Sigmoid colon (tissue), 7 donors: Measurements from ENCODE around the gene LY9. TPM values are rescaled to one million over a fixed set of nuclear protein-coding genes. Genes with fewer than 3 reads are reported as not detected.

Source experiments
- DNase-seq: peaks from one replicate; pipeline ENCODE4 v3.0.0-alpha.2; 2019
- H3K27ac ChIP-seq, 4 donors: fragments of 200-600 bp; sonication (generic); one replicate each; pipeline ENCODE4 v1.5.1; 2016 to 2019; ENCODE audit warnings: mild to moderate bottlenecking in 1 of 4
- H3K27me3 ChIP-seq, 3 donors: fragments of 200-600 bp; sonication (generic); one replicate each; pipeline ENCODE4 v1.5.1; 2019; ENCODE audit warnings: mild to moderate bottlenecking in 1 of 3
- H3K36me3 ChIP-seq, 4 donors: fragments of 200-600 bp; sonication (generic); one replicate each; pipeline ENCODE4 v1.5.1; 2016 to 2019
- H3K4me1 ChIP-seq, 4 donors: fragments of 200-600 bp; sonication (generic); one replicate each; pipeline ENCODE4 v1.5.1; 2017 to 2019
- H3K4me3 ChIP-seq, 4 donors: fragments of 200-600 bp; sonication (generic); one replicate each; pipeline ENCODE4 v1.5.1; 2017 to 2019; ENCODE audit warnings: mild to moderate bottlenecking in 2 of 4, moderate library complexity in 1 of 4
- H3K9me3 ChIP-seq, 4 donors: fragments of 200-600 bp in 3 of 4; sonication (generic) in 3 of 4; one replicate each; pipeline versions ENCODE4 v1.5.1 to v1.6.1; 2013 to 2019
- EP300 ChIP-seq, 4 donors: sonication (generic); formaldehyde crosslinking; IDR thresholded peaks; one replicate each; pipeline ENCODE4 v1.6.1; 2017; ENCODE audit warnings: antibody characterized with exemption in 4 of 4
- POLR2A ChIP-seq, 2 donors: fragments of 450-650 bp; IDR thresholded peaks; one replicate each; pipeline ENCODE4 v1.6.1; 2016; ENCODE audit warnings: antibody characterized with exemption in 2 of 2, mild to moderate bottlenecking in 2 of 2, moderate library complexity in 2 of 2
- POLR2AphosphoS5 ChIP-seq, 4 donors: sonication (generic); formaldehyde crosslinking; IDR thresholded peaks; one replicate each; pipeline ENCODE4 v1.6.1; 2017; ENCODE audit warnings: antibody characterized with exemption in 4 of 4
- WGBS, 2 donors: extraction: QIAGEN DNeasy Blood & Tissue Kit; methylation state at CpG; one replicate each; pipeline ENCODE4 v1.1.7; 2013; 5-methylcytosine and 5-hydroxymethylcytosine counted together
- intact Hi-C: fragments of 100-400 bp; cut with DNase I; formaldehyde crosslinking; loops from one replicate; pipeline ENCODE4 v1.15.1; 2023
- polyA plus RNA-seq, 3 donors: library from polyadenylated mRNA; stranded (reverse); fragments of 200-250 nt; gene quantifications; one replicate each; pipeline ENCODE4 v1.2.3, GENCODE V29; 2013
- total RNA-seq, 4 donors: library from RNA; depleted of rRNA; stranded (reverse); fragments of >200 nt; gene quantifications; one replicate each; pipeline ENCODE4 v1.1.0, GENCODE V29; 2016
- TF ChIP-seq, protein P1 (sequence below), 4 experiments: fragments of 450-650 bp in 3 of 4; fragments of 200-600 bp in 1 of 4; IDR thresholded peaks; one replicate each; pipeline ENCODE4 v1.5.1; 2016 to 2019; ENCODE audit warnings: antibody characterized with exemption in 4 of 4, mild to moderate bottlenecking in 3 of 4, moderate library complexity in 2 of 4
- donor health status: healthy with polysubstance abuse.
- donor health status: Bipolar disorder and iron deficiency.
- donor health status: healthy.

LY9 gene
- total and polyA plus RNA-seq, 7 donors = under 0.01 to 12.8 (median 0.23) TPM; not detected in 2

DNA sequence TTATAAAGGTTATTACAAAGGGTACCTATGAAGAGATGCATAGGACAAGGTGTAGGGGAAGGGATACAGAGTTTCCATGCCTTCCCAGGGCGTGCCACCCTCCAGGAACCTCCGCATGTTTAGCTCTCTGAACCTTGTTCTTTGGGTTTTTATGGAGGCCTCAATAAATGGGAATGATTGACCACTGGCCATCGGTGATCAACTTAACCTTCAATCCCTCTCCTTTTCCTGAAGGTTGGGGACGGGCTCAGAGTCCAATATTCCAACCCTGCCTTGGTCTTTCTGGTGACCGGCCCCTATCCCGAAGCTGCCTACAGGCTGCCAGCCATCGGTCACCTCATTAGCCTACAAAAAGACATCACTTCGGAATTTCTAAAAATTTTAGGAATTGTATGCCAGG is 55.0 kb downstream of the LY9 start:
- 46 to 81% methylated on average over 8 of the region's 8 CpGs for WGBS, 2 donors
- no peak overlapping the region for H3K27ac ChIP-seq
- intact Hi-C loops = no loop called here
- H3K27me3 ChIP-seq = no peaks in the 10 kb centered on the region
- TF ChIP-seq EP300 (IDR thresholded peaks at IDR 0.05) = no peak
- no peak for DNase-seq
- no peak overlapping the region for H3K4me3 ChIP-seq
- H3K4me1 ChIP-seq = no peaks in the 10 kb centered on the region
- no peaks in the 10 kb centered on the region for H3K9me3 ChIP-seq
- H3K36me3 ChIP-seq = no peaks in the 10 kb centered on the region

DNA sequence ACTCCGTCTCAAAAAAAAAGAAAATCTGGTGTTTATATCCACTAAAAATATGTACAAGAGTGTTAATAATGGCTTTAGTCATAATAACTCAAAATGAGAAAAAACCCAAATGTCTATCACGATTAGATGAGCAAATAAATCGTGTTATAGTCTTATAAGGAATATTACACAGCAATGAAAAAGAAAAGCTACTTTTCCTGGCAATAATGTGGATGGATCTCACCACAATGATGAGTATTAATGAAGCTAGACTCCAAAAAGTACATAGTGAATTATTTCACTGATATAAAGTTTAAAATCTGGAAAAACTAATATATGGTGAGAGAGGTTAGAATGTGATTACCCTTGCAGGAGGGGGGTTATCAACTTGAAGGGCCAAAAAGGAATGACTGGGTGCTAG is 57.0 kb downstream of the LY9 start:
- no peaks in the 10 kb centered on the region for H3K36me3 ChIP-seq
- no peak for TF ChIP-seq EP300 (IDR thresholded peaks at IDR 0.05)
- TF ChIP-seq, protein P1, sequence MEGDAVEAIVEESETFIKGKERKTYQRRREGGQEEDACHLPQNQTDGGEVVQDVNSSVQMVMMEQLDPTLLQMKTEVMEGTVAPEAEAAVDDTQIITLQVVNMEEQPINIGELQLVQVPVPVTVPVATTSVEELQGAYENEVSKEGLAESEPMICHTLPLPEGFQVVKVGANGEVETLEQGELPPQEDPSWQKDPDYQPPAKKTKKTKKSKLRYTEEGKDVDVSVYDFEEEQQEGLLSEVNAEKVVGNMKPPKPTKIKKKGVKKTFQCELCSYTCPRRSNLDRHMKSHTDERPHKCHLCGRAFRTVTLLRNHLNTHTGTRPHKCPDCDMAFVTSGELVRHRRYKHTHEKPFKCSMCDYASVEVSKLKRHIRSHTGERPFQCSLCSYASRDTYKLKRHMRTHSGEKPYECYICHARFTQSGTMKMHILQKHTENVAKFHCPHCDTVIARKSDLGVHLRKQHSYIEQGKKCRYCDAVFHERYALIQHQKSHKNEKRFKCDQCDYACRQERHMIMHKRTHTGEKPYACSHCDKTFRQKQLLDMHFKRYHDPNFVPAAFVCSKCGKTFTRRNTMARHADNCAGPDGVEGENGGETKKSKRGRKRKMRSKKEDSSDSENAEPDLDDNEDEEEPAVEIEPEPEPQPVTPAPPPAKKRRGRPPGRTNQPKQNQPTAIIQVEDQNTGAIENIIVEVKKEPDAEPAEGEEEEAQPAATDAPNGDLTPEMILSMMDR (IDR thresholded peaks at IDR 0.05) = no peak
- TF ChIP-seq POLR2A (IDR thresholded peaks at IDR 0.05) = no peak
- TF ChIP-seq POLR2AphosphoS5 (IDR thresholded peaks at IDR 0.05) = no peak

DNA sequence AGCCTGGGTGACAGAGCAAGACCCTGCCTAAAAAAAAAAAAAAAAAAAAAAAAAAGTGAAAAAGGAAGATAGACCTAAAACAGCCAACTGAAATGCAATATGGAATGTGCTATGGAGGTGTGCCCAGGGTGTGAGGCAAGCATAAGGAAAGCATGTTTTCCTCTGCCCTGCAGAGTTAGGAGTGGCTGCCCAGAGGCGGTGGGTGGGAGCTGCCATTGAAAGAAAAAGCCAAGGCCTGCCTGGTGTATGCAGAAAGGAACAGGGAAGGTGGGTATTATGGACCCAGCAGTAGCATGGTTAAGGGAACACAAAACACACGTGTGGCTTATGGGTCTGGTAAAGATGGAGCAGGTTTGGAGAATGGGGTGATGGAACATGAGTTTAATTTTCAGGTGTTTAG is 57.8 kb downstream of the LY9 start:
- Histone ChIP-seq H3K36me3 (no peaks in the 10 kb centered on the region), H3K4me1 (no peaks in the 10 kb centered on the region), H3K27ac (no peak overlapping the region), H3K27me3 (no peaks in the 10 kb centered on the region), H3K4me3 (no peak overlapping the region), H3K9me3 (no peaks in the 10 kb centered on the region)
- DNase-seq = no peak
- WGBS, 2 donors = 90 to 91% methylated on average over 2 of the region's 2 CpGs
- intact Hi-C loops = no loop called here
- no peak for TF ChIP-seq POLR2A (IDR thresholded peaks at IDR 0.05)
- TF ChIP-seq, protein P1 (IDR thresholded peaks at IDR 0.05) = no peak
- no peak for TF ChIP-seq EP300 (IDR thresholded peaks at IDR 0.05)
- no peak for TF ChIP-seq POLR2AphosphoS5 (IDR thresholded peaks at IDR 0.05)

More for the DNA sequence above, 57.0 kb downstream of the LY9 start:
- Histone ChIP-seq H3K4me3 (no peak overlapping the region), H3K9me3 (no peaks in the 10 kb centered on the region), H3K4me1 (no peaks in the 10 kb centered on the region), H3K27me3 (no peaks in the 10 kb centered on the region), H3K27ac (no peak overlapping the region)
- intact Hi-C loops = no loop called here
- DNase-seq = no peak
- 93 to 96% methylated on average over 3 of the region's 3 CpGs for WGBS, 2 donors

DNA sequence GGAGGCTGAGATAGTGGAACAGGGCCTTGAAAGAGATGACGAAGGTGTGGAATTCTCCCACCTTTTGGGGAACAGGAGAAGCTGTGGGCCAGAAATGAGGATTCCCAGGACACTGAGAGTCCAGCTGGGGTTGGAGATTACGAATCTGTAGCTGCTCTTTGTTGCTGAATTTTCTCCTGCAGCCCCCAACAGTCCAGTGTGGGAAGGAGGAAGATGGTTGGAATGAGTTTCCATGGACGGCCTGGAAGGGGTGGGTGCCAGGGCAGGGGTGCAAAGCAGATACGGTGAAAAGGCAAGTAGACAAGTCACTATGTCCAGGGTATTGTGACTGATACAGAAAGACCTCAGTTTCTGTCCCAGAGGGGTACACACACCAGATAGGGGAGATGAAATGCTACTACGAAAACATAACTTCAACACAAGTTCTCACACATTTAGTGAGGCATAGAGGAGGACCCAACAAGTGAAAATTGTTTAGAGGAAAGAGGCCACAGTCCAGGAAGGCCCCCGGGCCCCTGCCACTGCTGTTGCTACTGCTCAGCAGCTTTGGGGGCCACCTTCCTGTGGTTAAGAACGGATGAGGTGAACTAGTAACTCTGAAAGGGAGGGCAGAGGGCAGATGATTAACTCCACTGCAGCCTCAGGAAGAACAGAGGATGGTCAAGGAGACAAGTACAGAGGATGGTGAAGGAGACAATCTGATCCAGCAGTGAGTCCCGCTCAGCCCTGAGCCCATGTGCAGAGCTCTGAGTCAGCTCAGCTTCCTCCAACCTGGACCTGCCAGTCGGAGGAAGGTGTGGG is 59.4 kb downstream of the LY9 start:
- Histone ChIP-seq H3K4me1 (no peaks in the 10 kb centered on the region), H3K4me3 (no peak overlapping the region), H3K9me3 (no peaks in the 10 kb centered on the region), H3K27me3 (no peaks in the 10 kb centered on the region), H3K27ac (no peak overlapping the region), H3K36me3 (no peaks in the 10 kb centered on the region)
- 55 to 81% methylated on average over 9 of the region's 9 CpGs for WGBS, 2 donors
- intact Hi-C loops = no loop called here
- TF ChIP-seq, protein P1 (IDR thresholded peaks at IDR 0.05) = no peak
- TF ChIP-seq POLR2AphosphoS5 (IDR thresholded peaks at IDR 0.05) (no peak), POLR2A (IDR thresholded peaks at IDR 0.05) (no peak), EP300 (IDR thresholded peaks at IDR 0.05) (no peak)
- no peak for DNase-seq

DNA sequence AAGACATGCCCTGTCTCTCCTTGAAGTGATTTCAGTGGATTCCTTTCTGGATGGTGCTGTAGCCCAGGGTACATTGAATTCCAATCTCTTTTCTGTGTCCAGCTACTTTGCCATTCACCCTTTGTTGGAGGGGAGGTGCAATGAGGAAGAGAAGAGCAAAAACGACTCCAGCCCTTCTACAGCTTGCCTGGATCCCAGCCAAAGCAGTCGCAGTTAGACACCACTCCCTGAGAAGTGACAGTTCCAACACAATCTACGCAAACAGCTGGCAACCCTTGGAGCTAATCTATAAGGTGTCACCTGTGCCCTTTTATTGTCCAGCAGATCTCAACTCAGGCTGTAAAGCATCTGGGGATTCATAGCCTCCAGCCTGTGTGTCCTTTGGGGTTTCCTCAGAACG is 62.1 kb downstream of the LY9 start:
- no peak for DNase-seq
- Histone ChIP-seq H3K27ac (no peak overlapping the region), H3K4me3 (no peak overlapping the region), H3K36me3 (no peaks in the 10 kb centered on the region), H3K9me3 (no peaks in the 10 kb centered on the region), H3K27me3 (no peaks in the 10 kb centered on the region), H3K4me1 (no peaks in the 10 kb centered on the region)
- 17 to 31% methylated on average over 4 of the region's 4 CpGs for WGBS, 2 donors
- no peak for TF ChIP-seq EP300 (IDR thresholded peaks at IDR 0.05)
- no peak for TF ChIP-seq POLR2AphosphoS5 (IDR thresholded peaks at IDR 0.05)
- TF ChIP-seq POLR2A (IDR thresholded peaks at IDR 0.05) = no peak
- TF ChIP-seq, protein P1 (IDR thresholded peaks at IDR 0.05) = no peak
- intact Hi-C loops = no loop called here
